Measurements from ENCODE around the gene SPG7. TPM values are rescaled to one million over a fixed set of nuclear protein-coding genes. Genes with fewer than 3 reads are reported as not detected.

SPG7 gene
- total RNA-seq, 1 donor from 2014 or later, result 116 TPM

- intact Hi-C loops (cut with micrococcal nuclease), result no loop called here
Measured at GRCh38 chr16:89593841-89594240, 85.6 kb downstream of the SPG7 start.

DNA sequence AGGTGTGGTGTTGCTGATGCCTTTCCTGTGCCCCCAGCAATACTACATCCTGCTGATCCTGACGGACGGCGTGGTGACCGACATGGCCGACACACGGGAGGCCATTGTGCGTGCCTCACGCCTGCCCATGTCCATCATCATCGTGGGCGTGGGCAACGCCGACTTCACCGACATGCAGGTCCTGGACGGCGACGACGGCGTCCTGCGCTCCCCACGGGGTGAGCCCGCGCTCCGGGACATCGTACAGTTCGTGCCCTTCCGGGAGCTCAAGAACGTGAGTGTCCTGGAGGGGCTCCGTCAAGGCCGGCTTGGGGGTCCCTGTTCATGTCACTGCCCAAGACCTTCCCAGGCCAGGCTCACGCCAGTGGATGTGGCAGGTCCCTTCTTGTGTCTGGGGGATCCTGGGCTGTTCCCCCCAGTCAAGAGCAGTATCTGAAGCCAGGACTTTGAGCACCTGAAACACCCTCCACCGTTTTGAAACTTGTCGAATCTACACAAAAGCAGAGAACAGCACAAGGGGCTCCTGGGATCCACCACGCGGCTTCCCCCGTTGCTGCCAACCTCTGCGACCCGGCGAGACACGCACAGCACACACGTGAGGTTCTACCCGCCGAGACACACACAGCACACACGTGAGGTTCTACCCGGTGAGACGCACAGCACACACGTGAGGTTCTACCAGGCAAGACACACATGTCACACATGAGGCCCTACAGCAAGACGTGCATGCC, 87.3 kb downstream of the SPG7 start:
- intact Hi-C loops (cut with micrococcal nuclease), result no loop called here

DNA sequence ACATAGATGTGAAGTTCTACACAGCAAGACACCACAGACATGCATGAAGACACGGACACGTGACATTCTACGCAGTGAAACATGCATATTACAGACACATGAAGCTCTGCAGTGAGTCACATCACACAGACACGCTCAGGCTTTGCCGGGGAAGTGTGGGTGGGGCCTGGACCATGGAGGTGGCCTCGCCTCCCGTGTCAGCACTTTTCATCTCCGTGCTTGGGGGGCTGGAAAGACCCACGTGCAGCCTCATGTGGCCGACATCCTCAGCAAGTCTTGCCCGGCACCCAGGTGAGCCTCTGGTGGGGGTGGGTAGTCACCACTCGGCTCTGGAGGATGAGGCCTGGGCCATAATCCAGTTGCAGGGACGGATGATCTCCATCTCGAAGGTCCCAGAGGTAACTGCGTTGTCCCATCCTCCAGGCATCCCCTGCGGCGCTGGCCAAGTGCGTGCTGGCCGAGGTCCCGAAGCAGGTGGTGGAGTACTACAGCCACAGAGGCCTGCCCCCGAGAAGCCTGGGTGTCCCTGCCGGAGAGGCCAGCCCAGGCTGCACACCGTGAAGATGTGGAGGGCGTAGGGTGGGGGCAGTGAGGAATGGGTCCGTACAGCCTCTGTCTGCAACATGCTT, 88.0 kb downstream of the SPG7 start:
- intact Hi-C loops (cut with micrococcal nuclease), result no loop called here

DNA sequence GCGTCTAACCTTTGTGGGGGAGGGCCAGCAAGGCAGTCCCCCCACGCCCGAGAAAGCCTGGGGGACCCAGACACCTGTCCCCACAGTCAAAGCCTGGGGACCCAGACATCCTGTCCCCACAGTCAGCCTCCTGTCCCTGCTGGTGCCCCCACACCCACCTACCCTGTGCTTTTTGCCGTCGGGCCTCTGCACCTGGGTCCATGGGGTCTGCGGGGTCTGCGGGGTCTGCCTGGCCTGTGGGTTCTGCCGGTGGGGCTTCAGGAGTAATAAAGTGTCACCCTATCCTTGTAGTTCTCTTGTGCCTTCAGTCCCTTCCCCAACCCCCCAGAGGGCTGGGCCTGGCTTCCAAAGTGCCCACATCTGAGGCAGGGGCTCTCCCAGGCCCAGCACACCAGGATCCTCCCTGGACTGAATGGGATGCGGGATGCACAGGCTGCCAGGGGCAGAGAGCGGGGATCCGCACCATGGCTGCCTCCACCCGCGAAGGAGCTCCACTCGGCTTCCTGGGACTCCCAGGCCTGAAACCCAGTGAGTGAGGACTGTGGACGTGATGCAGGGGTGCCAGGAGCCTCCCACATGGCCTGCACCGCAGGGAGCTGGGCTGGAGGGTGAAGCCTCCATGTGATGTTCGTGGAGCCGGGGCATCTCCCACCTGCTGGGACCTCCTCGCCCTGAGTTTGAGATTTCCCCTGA, 88.9 kb downstream of the SPG7 start:
- intact Hi-C loops (cut with micrococcal nuclease), result no loop called here

DNA sequence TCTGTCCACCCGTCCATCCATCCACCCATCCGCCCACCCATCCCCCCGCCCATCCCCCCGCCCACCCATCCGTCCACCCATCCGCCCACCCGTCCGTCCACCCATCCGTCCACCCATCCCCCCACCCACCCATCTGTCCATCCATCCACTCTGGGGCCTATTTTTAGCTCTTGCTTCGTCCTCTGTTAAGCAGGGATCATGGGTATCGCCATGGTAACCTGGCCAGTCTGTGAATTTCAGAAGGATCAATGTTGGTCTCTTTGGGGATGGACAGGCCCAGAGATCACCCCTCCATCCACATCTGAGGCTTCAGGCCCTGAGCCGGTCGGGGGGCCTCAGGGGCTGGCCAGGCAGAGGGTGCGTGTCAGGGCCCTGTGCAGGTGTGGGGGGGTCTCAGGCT, 90.0 kb downstream of the SPG7 start:
- intact Hi-C loops (cut with micrococcal nuclease), result no loop called here

DNA sequence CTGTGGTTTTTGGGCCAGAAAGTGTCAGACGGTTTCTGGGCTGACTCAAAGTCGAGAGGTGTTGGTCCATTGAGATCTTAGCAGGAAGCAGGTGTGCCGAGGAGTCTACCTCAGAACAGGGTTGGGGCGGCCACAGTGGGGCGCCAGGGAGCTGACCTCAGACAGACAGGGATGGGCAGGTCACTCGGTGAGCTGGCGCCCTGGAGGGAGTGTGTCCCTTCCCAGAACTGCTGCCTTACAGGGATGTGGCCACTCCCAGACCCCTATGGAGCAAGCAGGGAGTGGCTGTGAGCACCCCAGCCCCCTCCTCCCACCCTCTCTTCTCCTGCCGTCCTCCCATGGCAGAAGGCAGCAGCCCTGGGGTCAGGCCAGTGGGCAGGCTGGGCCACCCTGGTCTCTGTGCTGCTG, 91.3 kb downstream of the SPG7 start:
- intact Hi-C loops (cut with micrococcal nuclease), result no loop called here

GRCh38 chr16:89599902-89600301, 91.7 kb downstream of the SPG7 start:
- intact Hi-C loops (cut with micrococcal nuclease), result no loop called here

- intact Hi-C loops (cut with micrococcal nuclease), result no loop called here
Measured at GRCh38 chr16:89600427-89600826, 92.2 kb downstream of the SPG7 start.

DNA sequence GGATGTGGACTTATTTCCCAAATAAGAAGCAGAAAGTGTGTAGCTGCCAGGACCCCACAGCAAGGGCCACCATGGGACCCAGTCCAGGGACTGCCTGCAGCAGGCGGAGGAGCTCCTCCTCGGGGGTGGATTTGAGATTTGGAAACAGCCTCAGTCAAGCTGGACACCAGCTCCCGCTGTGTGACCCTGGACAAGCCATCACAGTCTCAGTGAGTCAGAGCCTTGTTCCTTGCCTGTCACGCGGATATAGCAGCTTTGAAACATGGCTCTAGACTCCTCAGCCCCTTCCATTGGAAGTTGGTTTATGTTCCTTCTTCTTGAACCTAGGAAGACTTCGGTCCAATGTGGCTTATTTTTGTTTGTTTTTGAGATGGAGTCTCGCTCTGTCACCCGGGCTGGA, 92.8 kb downstream of the SPG7 start:
- intact Hi-C loops (cut with micrococcal nuclease), result no loop called here

DNA sequence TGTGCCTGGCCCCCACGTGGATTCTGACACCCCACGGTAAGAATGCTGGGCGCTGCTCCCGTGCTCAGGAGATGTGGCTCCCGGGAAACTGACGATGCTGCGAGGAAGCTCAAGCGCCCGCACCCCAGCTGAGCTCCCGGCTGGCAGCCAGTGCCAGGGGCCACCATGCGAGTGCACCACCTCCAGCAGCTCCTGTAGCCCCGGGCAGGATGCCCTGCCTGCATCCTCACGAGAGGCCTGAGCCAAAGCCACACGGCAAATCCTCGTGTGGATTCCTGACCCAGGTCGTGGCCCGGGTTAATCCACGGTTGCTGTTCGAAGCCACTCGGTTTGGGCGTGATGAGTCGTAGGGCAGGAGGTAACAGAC, 93.7 kb downstream of the SPG7 start:
- intact Hi-C loops (cut with micrococcal nuclease), result no loop called here

- intact Hi-C loops (cut with micrococcal nuclease), result no loop called here
Measured at GRCh38 chr16:89602273-89602951, 94.2 kb downstream of the SPG7 start.

- intact Hi-C loops (cut with micrococcal nuclease), result no loop called here
Measured at GRCh38 chr16:89602952-89603590, 94.9 kb downstream of the SPG7 start.

- intact Hi-C loops (cut with micrococcal nuclease), result no loop called here
Measured at GRCh38 chr16:89604764-89605163, 96.6 kb downstream of the SPG7 start.

GRCh38 chr16:89605186-89605970, 97.2 kb downstream of the SPG7 start:
- intact Hi-C loops (cut with micrococcal nuclease), result no loop called here

GRCh38 chr16:89606006-89606405, 97.8 kb downstream of the SPG7 start:
- intact Hi-C loops (cut with micrococcal nuclease), result no loop called here

Other genes with a start within 250 kb of the SPG7 start
- 154 and 155 TPM in 2 replicates for gene ANKRD11, start 17.8 kb upstream of the SPG7 start, total RNA-seq
- gene RPL13, start 52.3 kb downstream of the SPG7 start, total RNA-seq, result 2,174 and 2,182 TPM in 2 replicates
- 3.8 and 6.7 TPM in 2 replicates for gene CPNE7, start 67.4 kb downstream of the SPG7 start, total RNA-seq
- gene DPEP1, start 105.2 kb downstream of the SPG7 start, total RNA-seq, result not detected in 2 replicates
- gene CHMP1A, start 149.3 kb downstream of the SPG7 start, total RNA-seq, result 98.8 and 101 TPM in 2 replicates
- gene SPATA33, start 149.4 kb downstream of the SPG7 start, total RNA-seq, result 16.6 and 19.5 TPM in 2 replicates
- 91.5 and 96.3 TPM in 2 replicates for gene CDK10, start 178.3 kb downstream of the SPG7 start, total RNA-seq
- 6.0 and 6.7 TPM in 2 replicates for gene SPATA2L, start 193.3 kb downstream of the SPG7 start, total RNA-seq
- gene VPS9D1, start 212.5 kb downstream of the SPG7 start, total RNA-seq, result 11.9 and 13.0 TPM in 2 replicates
- 75.6 and 79.0 TPM in 2 replicates for gene ZNF276, start 213.1 kb downstream of the SPG7 start, total RNA-seq

All from T-helper 2 cell treated with Interferon-gamma antibody and Interleukin-4, amounts not matched to agents 100 ng/mL and 5 ng/mL, for 36 hours (primary cell).